Activated CD4-positive, alpha-beta T cell treated with anti-CD3 and anti-CD28 coated beads, Interleukin-2, amount 50 U/mL, for 48 hours (primary cell): ENCODE results near the gene ABCA8.

Source experiments
- DNase-seq, 2 experiments: peaks; one replicate each; pipeline ENCODE4 v3.0.0-alpha.2; 2020

The ABCA8 gene

DNA sequence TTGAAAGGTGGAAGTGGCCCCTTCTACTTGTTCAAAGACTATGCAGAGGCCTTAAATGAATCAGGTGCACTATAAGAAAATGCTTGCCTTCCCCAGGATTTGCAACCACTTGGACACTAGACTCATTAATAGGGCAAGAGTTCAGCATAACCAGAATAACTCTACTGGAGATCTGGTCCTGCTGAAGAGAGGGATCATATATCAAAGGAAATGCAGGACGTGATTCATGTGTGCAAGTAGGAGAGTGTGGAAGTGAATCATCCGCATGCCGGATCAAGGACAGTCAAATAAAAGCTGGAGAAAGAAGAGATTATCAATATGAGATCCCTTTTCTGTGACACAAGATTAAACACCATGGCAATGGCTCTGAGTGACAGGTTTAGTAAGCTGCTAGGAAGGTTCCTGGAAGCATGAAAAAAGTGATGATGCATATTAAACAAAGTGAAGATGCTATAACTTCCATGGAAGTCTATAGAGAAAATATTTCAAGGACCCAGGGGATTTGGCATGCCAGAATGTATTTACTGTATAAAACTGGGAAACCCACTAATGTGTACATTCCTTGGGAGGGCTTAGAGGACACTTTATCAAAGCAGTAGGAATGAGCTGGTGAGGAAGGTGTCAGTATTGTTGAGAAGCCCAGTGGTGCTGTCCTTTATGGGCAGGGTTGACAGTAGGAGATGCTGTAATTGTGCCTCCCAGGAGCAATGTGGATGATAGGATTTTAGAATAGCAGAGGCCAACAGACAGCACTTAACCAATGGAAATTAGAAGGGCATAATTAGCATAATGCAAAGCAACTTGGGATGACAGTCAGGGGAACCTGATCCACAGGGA is 133.1 kb downstream of the ABCA8 start:
- DNase-seq = no peak

DNA sequence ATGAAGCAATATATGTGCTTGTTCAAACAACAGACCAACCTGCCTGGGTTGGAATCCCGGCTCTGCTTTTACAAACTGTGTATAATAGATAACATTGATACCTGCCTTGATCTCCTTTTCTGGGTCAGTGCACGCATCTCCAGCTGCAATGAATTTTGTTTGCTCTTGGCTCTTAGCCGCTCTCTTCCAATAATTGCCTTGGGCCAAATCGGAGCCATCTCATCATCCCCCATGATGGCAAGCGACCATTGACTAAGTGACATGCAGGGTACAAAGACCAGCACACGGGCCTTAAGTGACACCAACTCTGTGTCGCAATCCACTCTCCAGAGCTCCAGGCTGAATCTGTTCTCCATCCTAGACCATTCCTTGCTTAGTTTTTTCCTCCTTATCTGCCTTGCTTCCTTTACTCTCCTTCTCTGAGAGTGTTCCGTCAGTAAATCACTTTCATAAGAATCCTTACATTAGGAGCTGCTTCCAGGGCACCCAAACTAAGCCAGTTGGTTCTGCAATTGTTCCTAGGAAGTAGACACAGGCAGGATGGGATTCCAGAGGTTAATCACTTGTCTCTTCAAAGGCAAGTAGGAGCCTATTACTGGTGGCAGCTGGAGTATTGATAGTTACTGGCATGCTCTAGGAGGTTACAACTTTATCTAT is 134.2 kb downstream of the ABCA8 start:
- DNase-seq = no peak

DNA sequence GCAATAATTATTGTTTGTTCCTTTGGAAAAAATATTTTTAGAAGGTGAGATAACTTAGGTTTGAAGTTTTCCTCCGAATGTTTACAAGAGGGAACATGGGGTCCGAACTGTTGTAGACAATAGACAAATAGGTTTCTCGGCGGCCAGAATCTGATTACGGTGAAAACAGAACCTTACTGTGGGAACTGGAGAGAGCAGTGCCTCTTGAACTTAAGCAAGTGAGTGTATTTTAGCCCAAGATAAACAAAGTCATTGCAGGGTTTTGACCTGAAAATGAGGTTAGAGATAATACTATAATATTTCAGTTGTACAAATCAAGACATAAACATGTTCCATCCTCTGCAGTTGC is 134.7 kb downstream of the ABCA8 start:
- DNase-seq = no peak

DNA sequence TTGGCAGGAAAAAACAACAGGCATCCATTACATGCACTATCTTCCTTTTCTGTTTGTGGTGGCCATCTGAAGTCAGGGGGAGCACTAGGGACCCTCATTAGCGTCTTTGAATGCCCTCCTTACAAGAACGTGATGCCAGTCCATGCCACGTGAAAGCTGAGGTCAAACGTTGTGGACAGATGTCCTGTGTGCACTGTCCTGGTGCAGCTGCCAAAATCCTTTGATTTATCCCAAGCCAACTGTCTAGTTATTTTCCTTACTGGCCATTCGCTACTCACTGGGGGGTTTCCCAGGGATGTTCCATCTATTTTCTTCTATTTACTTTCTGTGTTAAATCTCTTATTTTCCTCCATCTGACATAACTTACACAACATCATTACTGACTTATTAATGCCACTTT is 135.7 kb downstream of the ABCA8 start:
- no peak for DNase-seq
